Suprapubic skin (tissue), 4 donors: Measurements from ENCODE around the gene ARL14. TPM values are rescaled to one million over a fixed set of nuclear protein-coding genes. Genes with fewer than 3 reads are reported as not detected.

Experiments
- DNase-seq, 2 donors: peaks; one replicate each; pipeline ENCODE4 v3.0.0-alpha.2; 2019; ENCODE audit warnings: low spot score in 2 of 2
- H3K27ac ChIP-seq: fragments of 200-600 bp; sonication (generic); one replicate; pipeline ENCODE4 v1.5.1; 2019
- H3K27me3 ChIP-seq: fragments of 200-600 bp; sonication (generic); one replicate; pipeline ENCODE4 v1.5.1; 2019
- H3K36me3 ChIP-seq: fragments of 200-600 bp; sonication (generic); one replicate; pipeline ENCODE4 v1.5.1; 2019
- H3K4me1 ChIP-seq: fragments of 200-600 bp; sonication (generic); one replicate; pipeline ENCODE4 v1.5.1; 2019
- H3K4me3 ChIP-seq: fragments of 200-600 bp; sonication (generic); one replicate; pipeline ENCODE4 v1.5.1; 2019; ENCODE audit warnings: mild to moderate bottlenecking
- H3K9me3 ChIP-seq: fragments of 200-600 bp; sonication (generic); one replicate; pipeline ENCODE4 v1.5.1; 2019
- CTCF ChIP-seq, 2 donors: fragments of 200-600 bp in 1 of 2; fragments of 450-650 bp in 1 of 2; sonication (generic) in 1 of 2; IDR thresholded peaks; one replicate each; pipeline ENCODE4 v1.5.1; 2016 to 2019; ENCODE audit warnings: antibody characterized with exemption in 2 of 2, mild to moderate bottlenecking in 1 of 2, moderate library complexity in 1 of 2
- EP300 ChIP-seq: sonication (generic); formaldehyde crosslinking; IDR thresholded peaks from one replicate; pipeline ENCODE4 v1.6.1; 2017; ENCODE audit warnings: antibody characterized with exemption
- POLR2A ChIP-seq, 2 donors: fragments of 450-650 bp; IDR thresholded peaks; one replicate each; pipeline ENCODE4 v1.6.1; 2017; ENCODE audit warnings: antibody characterized with exemption in 2 of 2, mild to moderate bottlenecking in 2 of 2, moderate library complexity in 2 of 2
- POLR2AphosphoS5 ChIP-seq, 3 donors: sonication (generic); formaldehyde crosslinking; IDR thresholded peaks; one replicate each; pipeline ENCODE4 v1.6.1; 2017; ENCODE audit warnings: antibody characterized with exemption in 3 of 3
- WGBS: methylation state at CpG from one replicate; pipeline ENCODE4 v1.1.5; 2018; 5-methylcytosine and 5-hydroxymethylcytosine counted together
- total RNA-seq, 4 donors: library from RNA; depleted of rRNA; stranded (reverse); fragments of >200 nt; gene quantifications; one replicate each; pipeline ENCODE4 v1.1.0, GENCODE V29; 2016

Gene ARL14
- total RNA-seq, 4 donors from 2014 or later: not detected

- no peaks in the 10 kb centered on the region for H3K36me3 ChIP-seq
- H3K4me1 ChIP-seq: no peaks in the 10 kb centered on the region
- DNase-seq: no peak
These were observed 10.1 kb downstream of the ARL14 start for GRCh38 chr3:160686955-160687535.

GRCh38 chr3:160691151-160691550 is 14.2 kb downstream of the ARL14 start:
- Histone ChIP-seq H3K27me3 (no peaks in the 10 kb centered on the region), H3K27ac (no peak overlapping the region), H3K4me3 (no peak overlapping the region), H3K9me3 (no peaks in the 10 kb centered on the region), H3K36me3 (no peaks in the 10 kb centered on the region), H3K4me1 (no peaks in the 10 kb centered on the region)
- DNase-seq: no peak
- 92% methylated on average over 1 of the region's 1 CpG for WGBS
- TF ChIP-seq POLR2AphosphoS5 (IDR thresholded peaks at IDR 0.05) (no peak), POLR2A (IDR thresholded peaks at IDR 0.05) (no peak), CTCF (IDR thresholded peaks at IDR 0.05) (no peak), EP300 (no peak)

More at GRCh38 chr3:160686955-160687535, 10.1 kb downstream of the ARL14 start:
- no peaks in the 10 kb centered on the region for H3K27me3 ChIP-seq
- H3K4me3 ChIP-seq: no peak overlapping the region
- TF ChIP-seq CTCF (IDR thresholded peaks at IDR 0.05): no peak
- no peak for TF ChIP-seq POLR2AphosphoS5 (IDR thresholded peaks at IDR 0.05)
- TF ChIP-seq POLR2A (IDR thresholded peaks at IDR 0.05): no peak
- no peak for TF ChIP-seq EP300
- no peaks in the 10 kb centered on the region for H3K9me3 ChIP-seq
- H3K27ac ChIP-seq: no peak overlapping the region
- WGBS: 60% methylated on average over 6 of the region's 6 CpGs

- no peaks in the 10 kb centered on the region for H3K4me1 ChIP-seq
- TF ChIP-seq CTCF (IDR thresholded peaks at IDR 0.05) (no peak), EP300 (no peak), POLR2AphosphoS5 (IDR thresholded peaks at IDR 0.05) (no peak)
- DNase-seq: no peak
- H3K27ac ChIP-seq: no peak overlapping the region
- no peaks in the 10 kb centered on the region for H3K36me3 ChIP-seq
- 85% methylated on average over 4 of the region's 4 CpGs for WGBS
- H3K4me3 ChIP-seq: no peak overlapping the region
- no peaks in the 10 kb centered on the region for H3K9me3 ChIP-seq
- no peaks in the 10 kb centered on the region for H3K27me3 ChIP-seq
These were observed 15.0 kb downstream of the ARL14 start for GRCh38 chr3:160691962-160692361.

- no peaks in the 10 kb centered on the region for H3K27me3 ChIP-seq
- no peak overlapping the region for H3K4me3 ChIP-seq
- DNase-seq: no peak
- H3K27ac ChIP-seq: no peak overlapping the region
- TF ChIP-seq POLR2AphosphoS5 (IDR thresholded peaks at IDR 0.05) (no peak), POLR2A (IDR thresholded peaks at IDR 0.05) (no peak)
- WGBS: 40% methylated on average over 2 of the region's 2 CpGs
- no peaks in the 10 kb centered on the region for H3K36me3 ChIP-seq
- no peaks in the 10 kb centered on the region for H3K9me3 ChIP-seq
- no peaks in the 10 kb centered on the region for H3K4me1 ChIP-seq
These were observed 16.2 kb downstream of the ARL14 start for GRCh38 chr3:160693191-160693590.

- Histone ChIP-seq H3K27me3 (no peaks in the 10 kb centered on the region), H3K4me3 (no peak overlapping the region), H3K9me3 (no peaks in the 10 kb centered on the region), H3K4me1 (no peaks in the 10 kb centered on the region), H3K27ac (no peak overlapping the region), H3K36me3 (no peaks in the 10 kb centered on the region)
- TF ChIP-seq CTCF (IDR thresholded peaks at IDR 0.05) (no peak), POLR2A (IDR thresholded peaks at IDR 0.05) (no peak), EP300 (no peak), POLR2AphosphoS5 (IDR thresholded peaks at IDR 0.05) (no peak)
- WGBS: 64% methylated on average over 3 of the region's 3 CpGs
- no peak for DNase-seq
These were observed 17.4 kb downstream of the ARL14 start for GRCh38 chr3:160694345-160694744.

- Histone ChIP-seq H3K36me3 (no peaks in the 10 kb centered on the region), H3K9me3 (no peaks in the 10 kb centered on the region), H3K4me3 (no peak overlapping the region), H3K4me1 (no peaks in the 10 kb centered on the region), H3K27ac (no peak overlapping the region), H3K27me3 (no peaks in the 10 kb centered on the region)
- TF ChIP-seq CTCF (IDR thresholded peaks at IDR 0.05) (no peak), EP300 (no peak), POLR2AphosphoS5 (IDR thresholded peaks at IDR 0.05) (no peak), POLR2A (IDR thresholded peaks at IDR 0.05) (no peak)
- 97% methylated on average over 6 of the region's 8 CpGs for WGBS
- no peak for DNase-seq
These were observed 18.0 kb downstream of the ARL14 start for GRCh38 chr3:160695003-160695402.
